PC-9 (cell line): Measurements from ENCODE around the gene UBE3C. TPM values are rescaled to one million over a fixed set of nuclear protein-coding genes. Genes with fewer than 3 reads are reported as not detected.

Source experiments
- BruUV-seq: library from RNA; stranded (reverse); fragments of 400-500 nt; replicated peaks from 2 replicates; lab custom pipeline; 2021; lab: Mats Ljungman, UMichigan
- CTCF ChIA-PET: fragments of 300-600 bp; sonication (Branson Sonifier 250); formaldehyde crosslinking; loops from one replicate; lab custom pipeline; 2022; ENCODE audit warnings: antibody characterized with exemption; lab: Charles Lee
- POLR2A ChIA-PET: fragments of 300-600 bp; sonication (Branson Sonifier 250); formaldehyde crosslinking; loops from one replicate; lab custom pipeline; 2022; ENCODE audit warnings: antibody characterized with exemption; ENCODE audit not compliant: unreplicated experiment; lab: Charles Lee
- DNase-seq, 2 experiments: peaks; one replicate each; pipeline versions ENCODE4 v3.0.0 to v3.0.0-alpha.2; 2015 to 2022; ENCODE audit warnings: mixed read lengths in 1 of 2
- H2AFZ ChIP-seq: fragments of 200-600 bp; sonication (generic); 2 replicates; pipeline ENCODE4 v1.8.1; 2017; ENCODE audit warnings: antibody characterized with exemption
- H3F3A ChIP-seq: fragments of 200-600 bp; sonication (generic); 2 replicates; pipeline ENCODE4 v1.8.1; 2017; ENCODE audit warnings: antibody characterized with exemption, mild to moderate bottlenecking, low read depth; ENCODE audit not compliant: insufficient read depth
- H3K27ac ChIP-seq: fragments of 200-600 bp; sonication (generic); 2 replicates; pipeline ENCODE4 v1.6.1; 2016; ENCODE audit warnings: mixed run types
- H3K27me3 ChIP-seq: fragments of 200-600 bp; sonication (generic); 2 replicates; pipeline ENCODE4 v1.6.1; 2016; ENCODE audit warnings: low read depth, mixed run types; ENCODE audit not compliant: insufficient read depth
- H3K36me3 ChIP-seq: fragments of 200-600 bp; sonication (generic); 2 replicates; pipeline ENCODE4 v1.6.1; 2016; ENCODE audit warnings: low read depth, mixed run types
- H3K4me1 ChIP-seq: fragments of 200-600 bp; sonication (generic); replicated peaks from 2 replicates; pipeline ENCODE4 v1.6.1; 2016; ENCODE audit warnings: mixed run types; ENCODE audit not compliant: insufficient read depth
- H3K4me2 ChIP-seq: fragments of 200-600 bp; sonication (generic); 2 replicates; pipeline ENCODE4 v1.6.1; 2017; ENCODE audit warnings: mixed run types
- H3K4me3 ChIP-seq: fragments of 200-600 bp; sonication (generic); 2 replicates; pipeline ENCODE4 v1.6.1; 2016; ENCODE audit warnings: mixed run types
- H3K79me2 ChIP-seq: fragments of 200-600 bp; sonication (generic); 2 replicates; pipeline ENCODE4 v1.6.1; 2017; ENCODE audit warnings: low read depth, mixed run types
- H3K9me2 ChIP-seq: fragments of 200-600 bp; sonication (generic); 2 replicates; pipeline ENCODE4 v1.8.1; 2017; ENCODE audit warnings: mild to moderate bottlenecking; ENCODE audit not compliant: insufficient read depth
- H3K9me3 ChIP-seq: fragments of 200-600 bp; sonication (generic); 2 replicates; pipeline ENCODE4 v1.8.1; 2016; ENCODE audit warnings: low read depth; ENCODE audit not compliant: insufficient read depth
- H4K20me1 ChIP-seq: fragments of 200-600 bp; sonication (generic); 2 replicates; pipeline ENCODE4 v1.8.1; 2017; ENCODE audit not compliant: insufficient read depth
- EZH2 ChIP-seq: fragments of 200-600 bp; sonication (generic); IDR thresholded peaks from 2 replicates; pipeline ENCODE4 v1.8.0; 2017; ENCODE audit warnings: antibody characterized with exemption, low read depth
- intact Hi-C: fragments of 100-400 bp; cut with micrococcal nuclease; formaldehyde crosslinking; loops from one replicate; pipeline ENCODE4 v1.10.0; 2022; ENCODE audit not compliant: unreplicated experiment
- total RNA-seq: library from RNA; stranded (reverse); gene quantifications from 2 replicates; pipeline ENCODE4 v1.2.3, GENCODE V29; 2021
- TF ChIP-seq, protein P1 (sequence below): fragments of 200-600 bp; sonication (generic); conservative IDR thresholded peaks from 2 replicates; pipeline ENCODE4 v1.6.1; 2017; ENCODE audit warnings: mixed run types, antibody characterized with exemption, mild to moderate bottlenecking, moderate library complexity

Gene UBE3C
- total RNA-seq, 1 experiment from 2014 or later, result 77.6 TPM

DNA sequence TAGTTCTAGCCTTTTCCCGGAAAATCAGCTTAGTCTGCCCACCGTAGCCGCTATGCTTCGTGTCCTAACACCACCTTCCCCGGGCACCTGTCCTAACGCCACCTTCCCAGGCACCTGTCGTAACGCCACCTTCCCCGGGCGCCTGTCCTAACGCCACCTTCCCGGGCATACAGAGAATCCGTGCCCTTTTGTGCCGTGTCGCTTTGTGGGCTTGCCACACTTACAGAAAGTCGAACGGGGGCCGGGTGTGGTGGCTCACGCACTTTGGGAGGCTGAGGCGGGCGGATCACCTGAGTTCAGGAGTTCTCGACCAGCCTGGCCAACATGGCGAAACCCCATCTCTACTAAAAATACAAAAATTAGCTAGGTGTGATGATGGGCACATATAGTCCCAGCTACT, 124.4 kb downstream of the UBE3C start:
- H3F3A ChIP-seq, result peaks cover 33% of the 10 kb centered on the region; the same call in 1 of the 2 replicates
- H3K4me3 ChIP-seq, result no peak overlapping the region
- H3K79me2 ChIP-seq, result no peaks in the 10 kb centered on the region
- H3K27ac ChIP-seq, result no peak overlapping the region
- H3K36me3 ChIP-seq, result peaks cover 27% of the 10 kb centered on the region
- no peak overlapping the region for H3K4me2 ChIP-seq
- no peaks in the 10 kb centered on the region for H3K27me3 ChIP-seq
- H3K9me2 ChIP-seq, result no peaks in the 10 kb centered on the region
- DNase-seq, result no peak
- 0 out of 2 replicates have a peak, but pooled peaks cover 3% of the 10 kb centered on the region for H4K20me1 ChIP-seq
- no peaks in the 10 kb centered on the region for H3K4me1 ChIP-seq
- ChIA-PET CTCF (no interaction called here), POLR2A (no interaction called here)
- no peak overlapping the region for H2AFZ ChIP-seq
- TF ChIP-seq EZH2, result no peak
- TF ChIP-seq, protein P1, sequence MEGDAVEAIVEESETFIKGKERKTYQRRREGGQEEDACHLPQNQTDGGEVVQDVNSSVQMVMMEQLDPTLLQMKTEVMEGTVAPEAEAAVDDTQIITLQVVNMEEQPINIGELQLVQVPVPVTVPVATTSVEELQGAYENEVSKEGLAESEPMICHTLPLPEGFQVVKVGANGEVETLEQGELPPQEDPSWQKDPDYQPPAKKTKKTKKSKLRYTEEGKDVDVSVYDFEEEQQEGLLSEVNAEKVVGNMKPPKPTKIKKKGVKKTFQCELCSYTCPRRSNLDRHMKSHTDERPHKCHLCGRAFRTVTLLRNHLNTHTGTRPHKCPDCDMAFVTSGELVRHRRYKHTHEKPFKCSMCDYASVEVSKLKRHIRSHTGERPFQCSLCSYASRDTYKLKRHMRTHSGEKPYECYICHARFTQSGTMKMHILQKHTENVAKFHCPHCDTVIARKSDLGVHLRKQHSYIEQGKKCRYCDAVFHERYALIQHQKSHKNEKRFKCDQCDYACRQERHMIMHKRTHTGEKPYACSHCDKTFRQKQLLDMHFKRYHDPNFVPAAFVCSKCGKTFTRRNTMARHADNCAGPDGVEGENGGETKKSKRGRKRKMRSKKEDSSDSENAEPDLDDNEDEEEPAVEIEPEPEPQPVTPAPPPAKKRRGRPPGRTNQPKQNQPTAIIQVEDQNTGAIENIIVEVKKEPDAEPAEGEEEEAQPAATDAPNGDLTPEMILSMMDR, result no peak
- no peaks in the 10 kb centered on the region for H3K9me3 ChIP-seq
- intact Hi-C loops, result no loop called here
- no TSS peak for BruUV-seq

GRCh38 chr7:157265051-157265450, 126.3 kb downstream of the UBE3C start:
- Histone ChIP-seq H3K27ac (no peak overlapping the region), H3K9me2 (no peaks in the 10 kb centered on the region), H3K4me2 (no peak overlapping the region), H2AFZ (no peak overlapping the region), H3K27me3 (no peaks in the 10 kb centered on the region), H4K20me1 (0 out of 2 replicates have a peak, but pooled peaks cover 2% of the 10 kb centered on the region), H3K4me1 (no peaks in the 10 kb centered on the region), H3K79me2 (no peaks in the 10 kb centered on the region), H3F3A (peaks cover 30% of the 10 kb centered on the region; the same call in 1 of the 2 replicates), H3K9me3 (no peaks in the 10 kb centered on the region), H3K4me3 (no peak overlapping the region), H3K36me3 (0 out of 2 replicates have a peak, but pooled peaks cover 21% of the 10 kb centered on the region)
- no peak for DNase-seq
- ChIA-PET POLR2A (no interaction called here), CTCF (interaction anchor here (0.6 kb wide), 1 partner anchor 122 kb away, joined by 3 read pairs; no protein-coding TSS in a partner anchor)
- TF ChIP-seq, protein P1, result no peak
- no peak for TF ChIP-seq EZH2
- intact Hi-C loops, result no loop called here
- BruUV-seq, result no TSS peak

DNA sequence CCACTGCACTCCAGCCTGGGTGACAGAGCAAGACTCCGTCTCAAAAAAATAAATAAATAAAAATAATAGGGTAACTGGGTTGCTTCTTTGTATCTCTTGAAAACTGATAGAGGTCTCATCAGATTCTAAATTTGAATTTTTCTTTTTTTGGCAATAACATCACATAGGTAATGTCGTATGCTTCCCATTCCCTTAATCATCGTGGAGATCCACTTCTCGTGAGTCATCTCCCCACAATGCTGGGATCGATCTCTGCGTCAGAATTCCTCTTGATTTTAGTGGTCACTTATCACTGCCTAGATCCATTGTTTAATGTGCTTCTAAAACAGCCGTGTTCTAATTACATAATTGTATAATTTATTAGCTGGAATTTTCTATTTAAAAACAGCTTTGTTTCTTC, 127.5 kb downstream of the UBE3C start:
- no peak overlapping the region for H2AFZ ChIP-seq
- no peak overlapping the region for H3K4me3 ChIP-seq
- H3K79me2 ChIP-seq, result no peaks in the 10 kb centered on the region
- peaks cover 32% of the 10 kb centered on the region; the same call in 1 of the 2 replicates for H3F3A ChIP-seq
- no peaks in the 10 kb centered on the region for H3K9me2 ChIP-seq
- no peaks in the 10 kb centered on the region for H4K20me1 ChIP-seq
- BruUV-seq, result no TSS peak
- H3K27me3 ChIP-seq, result no peaks in the 10 kb centered on the region
- H3K4me1 ChIP-seq, result no peaks in the 10 kb centered on the region
- ChIA-PET CTCF (no interaction called here), POLR2A (no interaction called here)
- DNase-seq, result no peak
- no peak overlapping the region for H3K4me2 ChIP-seq
- H3K9me3 ChIP-seq, result no peaks in the 10 kb centered on the region
- no peak overlapping the region for H3K27ac ChIP-seq
- TF ChIP-seq, protein P1, result no peak
- no peak for TF ChIP-seq EZH2
- intact Hi-C loops, result no loop called here
- 0 out of 2 replicates have a peak, but pooled peaks cover 16% of the 10 kb centered on the region for H3K36me3 ChIP-seq
